H1 (cell line): ENCODE data around the gene OR10C1. TPM values are rescaled to one million over a fixed set of nuclear protein-coding genes. Genes with fewer than 3 reads are reported as not detected.

Experiments
- CTCF ChIA-PET: fragments of 300-600 bp; sonication (Branson Sonifier 250); formaldehyde crosslinking; loops from one replicate; lab custom pipeline; 2021; ENCODE audit not compliant: partially characterized antibody; lab: Charles Lee
- POLR2A ChIA-PET: fragments of 300-600 bp; sonication (Branson Sonifier 250); formaldehyde crosslinking; loops from one replicate; lab custom pipeline; 2021; ENCODE audit warnings: inconsistent platforms; ENCODE audit not compliant: partially characterized antibody; lab: Charles Lee
- DNase-seq, 2 experiments: peaks; one replicate each; pipeline versions ENCODE4 v3.0.0 to v3.0.0-alpha.2; 2010 to 2022; ENCODE audit warnings: low spot score in 2 of 2, low read depth in 1 of 2, mixed read lengths in 1 of 2
- FAIRE-seq: peaks from 2 replicates; lab custom pipeline; 2011; peaks lifted over from hg19 to GRCh38; lab: Jason Lieb, UNC
- H2AFZ ChIP-seq: 2 replicates; pipeline ENCODE4 v1.8.1; 2012; ENCODE audit warnings: low read length, inconsistent platforms
- H2AK5ac ChIP-seq: 2 replicates; pipeline ENCODE4 v1.6.1; 2013; ENCODE audit warnings: low read depth, low read length
- H2BK120ac ChIP-seq: replicated peaks from 2 replicates; pipeline ENCODE3; 2013; ENCODE audit warnings: low read depth, low read length, inconsistent platforms
- H2BK12ac ChIP-seq: 2 replicates; pipeline ENCODE4 v1.6.1; 2013; ENCODE audit warnings: low read depth, low read length
- H2BK15ac ChIP-seq: 2 replicates; pipeline ENCODE4 v1.6.1; 2013; ENCODE audit warnings: low read length
- H2BK20ac ChIP-seq: 2 replicates; pipeline ENCODE4 v1.6.1; 2013; ENCODE audit warnings: low read length
- H2BK5ac ChIP-seq: 2 replicates; pipeline ENCODE4 v1.6.1; 2013; ENCODE audit warnings: low read depth, low read length
- H3K14ac ChIP-seq: 2 replicates; pipeline ENCODE4 v1.6.1; 2013; ENCODE audit warnings: inconsistent platforms; ENCODE audit not compliant: insufficient read length
- H3K18ac ChIP-seq: 2 replicates; pipeline ENCODE4 v1.6.1; 2013; ENCODE audit warnings: low read length; ENCODE audit errors: extremely low read depth
- H3K23ac ChIP-seq: 2 replicates; pipeline ENCODE4 v1.6.1; 2013; ENCODE audit warnings: inconsistent platforms; ENCODE audit not compliant: insufficient read length
- H3K23me2 ChIP-seq: 2 replicates; pipeline ENCODE4 v1.6.1; 2013; ENCODE audit warnings: low read depth, low read length
- H3K27ac ChIP-seq: 2 replicates; pipeline ENCODE4 v1.6.1; 2011; ENCODE audit warnings: low read depth, low read length, inconsistent platforms
- H3K27me3 ChIP-seq, 4 experiments: replicated peaks in 1 of 4; 1 replicate in 1 of 4; 2 replicates in 3 of 4; pipeline versions ENCODE4 v1.6.1 to v1.8.1; 2011 to 2013; ENCODE audit warnings: low read length in 3 of 4, mild to moderate bottlenecking in 3 of 4, inconsistent platforms in 2 of 4, mixed read lengths in 2 of 4, moderate library complexity in 1 of 4; ENCODE audit not compliant: control insufficient read depth in 3 of 4, insufficient read depth in 3 of 4; ENCODE audit errors: extremely low read depth in 1 of 4
- H3K36me3 ChIP-seq, 4 experiments: 2 replicates each; pipeline versions ENCODE4 v1.6.1 to v1.8.1; 2011 to 2013; ENCODE audit warnings: mild to moderate bottlenecking in 4 of 4, low read length in 3 of 4, moderate library complexity in 2 of 4, control low read depth in 1 of 4, inconsistent platforms in 1 of 4; ENCODE audit not compliant: insufficient read depth in 4 of 4, control insufficient read depth in 2 of 4
- H3K4ac ChIP-seq: replicated peaks from 2 replicates; pipeline ENCODE3; 2013; ENCODE audit warnings: low read length, low read depth, mixed read lengths, inconsistent platforms; ENCODE audit not compliant: insufficient read length
- H3K4me1 ChIP-seq, 4 experiments: replicated peaks in 1 of 4; 1 replicate in 1 of 4; 2 replicates in 3 of 4; pipeline versions ENCODE4 v1.6.1 to v1.8.1; 2011 to 2013; ENCODE audit warnings: low read length in 3 of 4, inconsistent platforms in 2 of 4, mixed read lengths in 1 of 4; ENCODE audit not compliant: insufficient read depth in 4 of 4, control insufficient read depth in 3 of 4
- H3K4me2 ChIP-seq, 2 experiments: 2 replicates each; pipeline versions ENCODE4 v1.6.1 to v1.8.1; 2011 to 2013; ENCODE audit warnings: low read depth in 2 of 2, low read length in 2 of 2, control low read depth in 1 of 2, inconsistent platforms in 1 of 2, mild to moderate bottlenecking in 1 of 2; ENCODE audit not compliant: insufficient read depth in 1 of 2
- H3K4me3 ChIP-seq, 4 experiments: fragments of 200-600, 300-600 bp in 1 of 4; sonication (generic), shearing (Covaris generic), sonication (Bioruptor Twin) in 1 of 4; 2 replicates each; pipeline versions ENCODE4 v1.5.1 to v1.8.1; 2011 to 2016; ENCODE audit warnings: low read length in 4 of 4, low read depth in 3 of 4, control low read depth in 2 of 4, inconsistent platforms in 2 of 4, mild to moderate bottlenecking in 2 of 4, mixed read lengths in 1 of 4, moderate library complexity in 1 of 4; ENCODE audit not compliant: insufficient read depth in 2 of 4; ENCODE audit errors: extremely low read depth in 1 of 4
- H3K56ac ChIP-seq: replicated peaks from 2 replicates; pipeline ENCODE3; 2013; ENCODE audit warnings: low read depth, mild to moderate bottlenecking, mixed read lengths, low read length, inconsistent platforms; ENCODE audit not compliant: insufficient read length
- H3K79me1 ChIP-seq: 2 replicates; pipeline ENCODE4 v1.6.1; 2013; ENCODE audit warnings: low read depth, low read length, control low read depth
- H3K79me2 ChIP-seq, 2 experiments: 2 replicates each; pipeline versions ENCODE4 v1.6.1 to v1.8.1; 2012 to 2013; ENCODE audit warnings: low read length in 2 of 2, mild to moderate bottlenecking in 2 of 2, inconsistent platforms in 1 of 2; ENCODE audit not compliant: insufficient read depth in 2 of 2, control insufficient read depth in 1 of 2
- H3K9ac ChIP-seq, 4 experiments: replicated peaks in 1 of 4; 1 replicate in 1 of 4; 2 replicates in 3 of 4; pipeline versions ENCODE4 v1.6.1 to v1.8.1; 2011 to 2013; ENCODE audit warnings: low read depth in 3 of 4, low read length in 3 of 4, control low read depth in 2 of 4, mild to moderate bottlenecking in 2 of 4, moderate library complexity in 2 of 4, inconsistent platforms in 1 of 4; ENCODE audit errors: extremely low read depth in 1 of 4
- H3K9me3 ChIP-seq, 2 experiments: 2 replicates each; pipeline versions ENCODE4 v1.6.1 to v1.8.1; 2012 to 2013; ENCODE audit warnings: mild to moderate bottlenecking in 2 of 2, moderate library complexity in 2 of 2, control low read depth in 1 of 2, inconsistent platforms in 1 of 2, low read depth in 1 of 2, low read length in 1 of 2, mixed read lengths in 1 of 2; ENCODE audit not compliant: insufficient read depth in 2 of 2
- H4K20me1 ChIP-seq, 2 experiments: replicated peaks in 1 of 2; 2 replicates each; pipeline versions ENCODE3 to v1.8.1; 2011 to 2013; ENCODE audit warnings: inconsistent platforms in 2 of 2, low read length in 2 of 2, mild to moderate bottlenecking in 1 of 2; ENCODE audit not compliant: insufficient read depth in 2 of 2, control insufficient read depth in 1 of 2
- H4K5ac ChIP-seq: 2 replicates; pipeline ENCODE4 v1.6.1; 2013; ENCODE audit warnings: low read length, low read depth, mixed read lengths, inconsistent platforms; ENCODE audit not compliant: insufficient read length
- H4K8ac ChIP-seq: 2 replicates; pipeline ENCODE4 v1.8.0; 2013; ENCODE audit warnings: mild to moderate bottlenecking, moderate library complexity, low read length, inconsistent platforms; ENCODE audit not compliant: insufficient read depth; ENCODE audit errors: extremely low read depth
- H4K91ac ChIP-seq: replicated peaks from 2 replicates; pipeline ENCODE3; 2013; ENCODE audit warnings: low read length, mixed read lengths, inconsistent platforms; ENCODE audit not compliant: insufficient read length
- HDAC2 ChIP-seq, 2 experiments: fragments of 300-600 bp in 1 of 2; sonication (generic) in 1 of 2; IDR thresholded peaks; 2 replicates each; pipeline ENCODE4 v1.6.1; 2011 to 2012; ENCODE audit warnings: low read depth in 2 of 2, low read length in 2 of 2, mild to moderate bottlenecking in 2 of 2, moderate library complexity in 2 of 2, borderline replicate concordance in 1 of 2, inconsistent platforms in 1 of 2
- KDM5A ChIP-seq: fragments of 200-600 bp; IDR thresholded peaks from 2 replicates; pipeline ENCODE4 v1.7.1; 2012; ENCODE audit warnings: mild to moderate bottlenecking, low read length, inconsistent platforms, mixed read lengths
- SAP30 ChIP-seq: fragments of 300-600 bp; sonication (generic); IDR thresholded peaks from 2 replicates; pipeline ENCODE4 v1.7.1; 2012; ENCODE audit warnings: low read length, moderate library complexity, mild to moderate bottlenecking, inconsistent platforms; ENCODE audit not compliant: insufficient read depth, insufficient replicate concordance
- SIX5 ChIP-seq: IDR thresholded peaks from 2 replicates; pipeline ENCODE4 v1.6.1; 2011; ENCODE audit warnings: mild to moderate bottlenecking, low read depth, low read length
- TAF1 ChIP-seq: IDR thresholded peaks from 2 replicates; pipeline ENCODE4 v1.6.1; 2011; ENCODE audit warnings: mild to moderate bottlenecking, low read depth, low read length
- TCF12 ChIP-seq: IDR thresholded peaks from 2 replicates; pipeline ENCODE4 v1.6.1; 2011; ENCODE audit warnings: low read depth, mild to moderate bottlenecking, low read length
- WGBS, 2 experiments: shearing (Covaris generic) in 1 of 2; methylation state at CpG; one replicate each; pipeline versions ENCODE4 v1.1.6 to v1.1.7; 2013 to 2015; ENCODE audit warnings: low lambda C conversion rate in 2 of 2, mixed read lengths in 2 of 2, inconsistent platforms in 1 of 2, low coverage in 1 of 2, missing lambda C conversion rate in 1 of 2; ENCODE audit not compliant: insufficient replicate concordance in 2 of 2, insufficient coverage in 1 of 2, insufficient read length in 1 of 2; ENCODE audit errors: extremely low coverage in 1 of 2, missing lambda C conversion rate in 1 of 2; 5-methylcytosine and 5-hydroxymethylcytosine counted together
- polyA plus RNA-seq, 7 experiments: library from polyadenylated mRNA; depleted of rRNA in 3 of 7; stranded (reverse) in 5 of 7; unstranded in 2 of 7; fragments of >200 nt in 5 of 7; fragments of 200-250 nt in 2 of 7; gene quantifications; 1 replicate in 5 of 7; 2 replicates in 1 of 7; 4 replicates in 1 of 7; pipeline versions ENCODE4 v1.2.1 to v1.2.3, GENCODE V29; 2011 to 2013; ENCODE audit warnings: missing spikeins in 2 of 7, mixed read lengths in 2 of 7
- total RNA-seq: library from RNA; stranded (reverse); fragmentation: NEBNext Ultra II Directional; extraction: Animal tissue kit (Norgen Biotek cat#: 25700); gene quantifications from 2 replicates; pipeline ENCODE4 v1.2.1, GENCODE V29; 2021

The OR10C1 gene
- total and polyA plus RNA-seq, 2 of the 8 experiments (the other 6 are each of a cell fraction or from before 2014, with no cell fraction given), result not detected

DNA sequence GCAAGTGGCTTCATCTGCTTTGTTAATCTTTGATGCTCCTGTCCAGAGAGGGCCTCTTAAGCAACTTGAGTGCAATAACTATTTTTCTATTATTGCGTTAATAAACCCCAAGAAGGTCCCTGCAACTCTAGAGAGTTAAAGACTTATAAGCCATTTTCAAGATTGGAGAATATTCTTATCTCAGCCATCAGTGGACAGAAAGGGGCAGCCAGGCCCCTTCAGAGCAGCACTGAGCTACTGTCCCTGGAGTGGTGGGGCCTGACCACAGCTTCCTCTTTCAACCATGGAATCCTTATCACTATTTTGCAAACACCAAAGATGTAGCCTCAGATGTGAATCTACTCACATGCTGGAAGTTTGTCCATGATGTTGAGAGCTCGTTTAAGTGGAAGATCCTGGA, 51.4 kb downstream of the OR10C1 start:
- Histone ChIP-seq H2AK5ac (no peak overlapping the region), H3K9ac (no peak overlapping the region), H3K4me2 (no peak overlapping the region), H3K9me3 (no peaks in the 10 kb centered on the region), H3K27ac (no peak overlapping the region), H2BK120ac (no peak overlapping the region), H3K23me2 (no peaks in the 10 kb centered on the region), H3K79me1 (no peaks in the 10 kb centered on the region), H2BK5ac (no peak overlapping the region), H3K4me3 (no peak overlapping the region), H3K4me1 (no peaks in the 10 kb centered on the region), H3K4ac (no peak overlapping the region), H3K18ac (no peak overlapping the region), H4K8ac (no peak overlapping the region), H3K27me3 (no peaks in the 10 kb centered on the region), H4K91ac (no peak overlapping the region), H3K56ac (no peak overlapping the region), H2AFZ (no peak overlapping the region), H2BK20ac (no peak overlapping the region), H4K5ac (no peak overlapping the region), H4K20me1 (no peaks in the 10 kb centered on the region), H3K23ac (no peak overlapping the region), H3K36me3 (no peaks in the 10 kb centered on the region), H3K14ac (no peak overlapping the region), H2BK12ac (no peak overlapping the region), H2BK15ac (no peak overlapping the region), H3K79me2 (no peaks in the 10 kb centered on the region)
- FAIRE-seq, result no peak
- CTCF ChIA-PET, result interaction anchor here (1.4 kb wide), 1 partner anchor 99 kb away, joined by 3 read pairs; no protein-coding TSS in a partner anchor
- no peak for DNase-seq
- WGBS, 2 experiments, result 90% methylated on average over 2 of the region's 2 CpGs; no CpG with 5 or more reads in 1 of the 2 experiments
- POLR2A ChIA-PET, result no interaction called here
- TF ChIP-seq SIX5, result no peak
- TF ChIP-seq HDAC2 (IDR thresholded peaks at IDR 0.05; ENCODE audit: borderline replicate concordance in 1 of 2, low read depth in 2 of 2, low read length in 2 of 2), result no peak
- no peak for TF ChIP-seq TCF12
- TF ChIP-seq SAP30, result no peak
- no peak for TF ChIP-seq TAF1
- no peak for TF ChIP-seq KDM5A
